Measurements from ENCODE around the gene RPRD1B.
A peak's percentile ranks its signal among the peaks of the same experiment; 100 is the strongest.
"Not testable (repeated sequence)": the region's sequence is repeated elsewhere in the genome, so short reads cannot be mapped to it uniquely, and the experiment has no call there.

The RPRD1B gene

DNA sequence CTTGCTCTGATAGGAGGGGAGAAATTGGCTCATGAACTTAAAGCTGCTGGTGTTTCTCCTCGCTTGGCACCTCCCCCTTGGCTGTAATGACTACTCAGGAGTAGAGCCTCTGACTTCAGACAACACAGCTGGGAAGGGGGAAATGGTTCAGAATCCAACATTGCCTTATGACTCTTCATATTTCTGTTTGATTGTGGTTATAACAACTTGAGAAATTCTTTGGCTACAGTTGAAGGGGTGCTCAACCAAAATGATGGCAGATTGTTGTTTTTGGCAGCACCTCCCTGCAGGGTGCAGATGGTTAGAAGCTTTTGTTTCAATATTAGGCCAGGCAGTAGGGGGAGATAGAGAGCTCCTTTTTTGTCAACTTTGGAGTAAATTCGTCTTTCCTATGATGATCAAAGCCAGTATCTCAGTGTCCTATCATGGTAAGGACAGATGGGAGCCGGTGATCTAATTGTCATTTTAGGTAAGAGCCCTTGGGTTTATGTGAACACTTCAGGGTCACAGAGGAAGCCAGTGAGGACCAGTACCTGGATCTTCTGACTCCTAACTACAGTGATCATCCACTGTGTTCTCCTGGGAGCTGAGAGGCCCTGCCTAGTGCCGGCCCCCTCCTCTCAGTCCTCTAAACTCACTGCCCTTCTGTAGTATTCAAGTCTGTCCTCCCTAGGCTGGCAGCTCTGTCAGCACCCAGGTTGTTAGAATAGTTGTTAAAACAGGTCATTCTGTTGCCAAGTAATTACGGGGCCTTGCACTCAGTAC is 39.9 kb downstream of the RPRD1B start:
- DNase-seq (ENCODE audit: low spot score): peak; percentile 68

DNA sequence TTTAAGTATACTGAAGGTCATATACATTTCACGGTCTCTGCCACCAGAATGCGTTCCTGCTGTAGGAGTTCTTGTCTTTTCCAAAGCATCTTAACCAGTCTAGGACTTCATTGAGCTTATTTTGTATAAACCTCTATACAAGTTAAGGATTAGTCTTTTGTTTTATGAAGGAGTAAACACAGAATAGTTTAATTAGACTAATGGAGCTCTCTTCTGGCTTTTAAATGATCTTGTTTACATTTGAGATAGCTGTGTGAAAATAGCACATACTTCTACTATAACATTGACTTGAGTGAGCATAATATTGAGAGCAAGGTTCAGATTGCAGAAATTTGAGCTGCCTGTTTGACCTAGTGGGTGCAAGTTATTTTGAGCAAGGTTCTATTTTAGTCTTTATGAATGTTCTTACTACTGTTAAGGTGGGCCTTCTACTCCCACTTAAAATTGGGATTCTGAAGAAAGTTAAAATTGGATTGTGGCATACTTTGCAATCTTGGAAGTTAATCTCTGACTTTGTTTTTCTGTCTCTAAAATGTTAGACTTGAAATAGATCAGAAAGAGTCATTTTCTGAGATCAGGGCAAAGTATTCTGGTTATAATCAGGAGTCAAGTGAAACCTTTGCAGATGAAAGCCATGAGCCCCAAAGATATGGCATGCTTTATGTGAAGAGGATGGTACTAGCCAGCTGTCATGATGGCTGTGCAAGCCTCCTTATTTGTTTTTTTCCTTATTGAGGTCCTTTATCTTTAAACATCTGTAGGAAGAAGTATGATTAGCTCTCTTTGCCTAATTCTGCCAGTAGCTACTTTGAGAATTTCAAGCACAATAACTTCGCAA is 41.8 kb downstream of the RPRD1B start:
- no peak for DNase-seq (ENCODE audit: low spot score)

DNA sequence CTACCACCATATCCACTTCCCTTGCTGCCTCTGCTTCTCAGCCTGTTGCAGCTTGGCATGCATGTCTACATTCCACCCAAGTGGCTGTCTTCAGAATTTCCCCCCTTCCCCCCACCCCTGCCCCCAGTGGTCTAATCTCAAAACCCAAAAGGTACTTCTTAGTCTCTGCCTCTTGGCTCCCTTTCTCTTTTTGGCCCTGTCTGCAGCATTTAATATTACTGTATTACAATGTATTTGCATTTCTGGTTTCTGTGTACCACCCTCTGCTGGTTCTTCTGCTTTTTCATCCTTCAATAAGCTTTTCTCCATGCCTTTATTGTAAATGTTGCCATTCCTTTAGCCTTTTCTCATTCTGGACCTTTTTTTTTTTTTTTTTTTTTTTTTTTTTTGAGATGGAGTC is 43.0 kb downstream of the RPRD1B start:
- DNase-seq (ENCODE audit: low spot score): no peak

DNA sequence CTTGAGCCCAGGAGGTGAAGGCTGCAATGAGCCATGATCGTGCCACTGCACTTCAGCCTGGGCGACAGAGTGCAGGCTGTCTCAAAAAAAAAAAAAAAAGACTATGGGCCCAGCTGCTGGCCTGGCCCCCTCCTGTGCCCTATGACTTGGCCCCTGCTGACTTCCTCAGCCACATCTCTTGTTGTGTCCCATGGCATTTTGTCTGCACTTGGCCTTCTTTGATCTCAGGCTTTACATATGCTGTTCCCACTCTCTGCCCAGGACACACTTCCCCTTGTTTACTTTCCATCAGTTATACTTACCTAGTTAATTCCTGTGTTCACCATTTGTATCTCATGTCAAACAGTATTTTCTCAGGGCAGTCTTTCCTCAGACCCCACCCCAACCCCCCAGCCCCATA is 44.5 kb downstream of the RPRD1B start:
- no peak for DNase-seq (ENCODE audit: low spot score)

DNA sequence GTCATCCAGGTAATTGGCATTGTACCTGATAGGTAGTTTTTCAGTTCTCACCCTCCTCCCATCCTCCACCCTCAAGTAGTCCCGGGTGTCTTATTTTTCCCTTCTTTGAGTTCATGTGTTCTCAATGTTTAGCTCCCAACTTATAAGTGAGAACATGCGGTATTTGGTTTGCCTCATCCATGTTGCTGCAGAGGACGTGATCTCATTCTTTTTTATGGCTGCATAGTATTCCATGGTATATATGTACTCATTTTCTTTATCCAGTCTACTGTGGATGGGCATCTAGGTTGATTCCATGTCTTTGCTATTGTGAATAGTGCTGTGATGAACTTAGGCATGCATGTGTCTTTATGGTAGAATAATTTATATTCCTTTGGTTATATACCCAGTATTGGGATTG is 45.8 kb downstream of the RPRD1B start:
- no peak for DNase-seq (ENCODE audit: low spot score)

DNA sequence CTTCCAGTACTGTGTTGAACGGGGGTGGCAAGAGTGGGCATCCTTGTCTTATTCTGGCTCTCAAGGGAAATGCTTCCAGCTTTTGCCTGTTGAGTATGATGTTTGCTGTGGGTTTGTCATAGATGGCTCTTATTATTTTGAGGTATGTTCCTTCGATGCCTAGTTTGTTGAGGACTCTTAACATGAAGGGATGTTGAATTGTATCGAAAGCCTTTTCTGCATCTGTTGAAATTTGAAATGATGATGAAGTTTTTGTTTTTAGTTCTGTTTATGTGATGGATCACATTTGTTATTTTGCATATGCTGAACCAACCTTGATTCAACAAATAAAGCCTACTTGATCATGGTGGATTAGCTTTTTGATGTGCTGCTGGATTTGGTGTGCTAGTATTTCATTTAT is 48.0 kb downstream of the RPRD1B start:
- DNase-seq (ENCODE audit: low spot score): no peak

DNA sequence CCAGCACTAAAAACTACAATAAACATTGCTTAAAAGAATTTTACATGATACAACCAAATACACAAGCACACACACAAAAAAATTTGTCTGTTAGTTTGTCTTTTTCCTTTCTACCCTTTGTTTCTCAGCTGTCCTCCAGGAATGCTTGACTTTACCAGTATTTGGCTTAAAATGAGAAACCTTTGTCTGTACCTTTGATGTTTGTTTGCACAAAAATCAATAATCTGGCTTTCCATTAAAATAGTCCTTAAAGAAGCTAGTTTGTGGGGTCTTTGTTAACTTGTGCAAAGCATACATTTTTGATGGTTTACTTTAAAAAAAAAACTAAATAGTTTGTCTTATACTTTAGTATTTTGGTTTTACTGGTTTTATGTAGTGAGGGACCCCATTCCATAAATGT is 49.3 kb downstream of the RPRD1B start:
- DNase-seq (ENCODE audit: low spot score): no peak

DNA sequence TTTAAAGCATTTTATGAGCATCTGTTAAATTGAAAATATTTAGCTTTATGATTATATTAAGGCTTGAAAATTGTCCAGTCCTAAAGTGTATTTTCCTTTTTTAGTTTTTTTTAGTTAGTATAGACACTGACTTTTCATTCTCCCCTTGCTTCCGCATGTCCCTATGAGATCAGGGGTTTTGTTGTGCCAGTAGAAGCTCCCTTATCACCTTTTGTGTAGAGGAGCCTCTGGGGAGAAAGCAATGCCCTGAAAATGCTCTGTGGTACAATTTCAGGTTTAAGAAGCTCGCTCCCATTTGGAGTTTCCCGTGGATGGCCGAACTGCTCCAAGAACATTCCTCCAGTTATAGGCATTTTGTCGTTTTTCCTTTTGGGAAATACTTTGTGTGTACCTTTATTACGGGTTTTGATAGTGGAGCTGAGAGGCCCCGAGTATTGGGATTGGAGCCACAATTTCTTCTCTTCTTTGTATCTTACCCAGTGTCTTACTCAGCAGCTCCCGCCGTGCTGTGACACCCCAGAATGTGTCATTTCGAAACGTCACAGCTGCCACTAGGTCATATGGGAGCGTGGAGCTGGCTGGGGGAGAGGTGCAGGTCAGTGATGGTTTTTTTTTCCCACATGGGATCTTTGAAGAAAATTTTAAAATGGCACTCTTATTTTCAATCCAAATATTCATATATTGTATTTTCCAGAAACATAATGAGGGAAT is 49.9 kb downstream of the RPRD1B start:
- no peak for DNase-seq (ENCODE audit: low spot score)

DNA sequence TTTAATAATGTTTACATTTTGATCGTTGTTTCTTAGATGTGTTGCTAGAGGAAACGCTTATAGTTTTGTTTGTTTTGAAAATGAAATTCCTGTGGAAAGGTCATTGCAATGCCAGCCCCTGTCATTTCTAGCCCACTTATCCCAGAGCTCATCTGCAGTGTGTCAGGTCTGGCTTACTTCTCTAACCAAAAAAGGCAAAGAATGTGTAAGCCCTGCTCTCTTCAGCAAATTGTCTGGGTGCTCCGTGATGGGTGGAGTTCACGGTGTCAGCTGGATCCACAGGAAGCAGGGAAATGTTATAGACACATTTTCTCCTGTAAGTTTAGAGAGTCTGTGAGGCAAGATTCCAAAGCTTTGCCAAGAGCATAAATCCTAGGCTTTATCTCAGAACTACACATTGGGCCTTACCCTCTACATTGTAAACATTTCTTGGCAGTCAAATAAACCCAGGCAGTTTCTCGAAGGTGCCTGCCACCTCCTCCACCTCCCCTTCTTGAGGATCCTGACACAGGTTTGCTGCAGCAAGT is 50.9 kb downstream of the RPRD1B start:
- no peak for DNase-seq (ENCODE audit: low spot score)

DNA sequence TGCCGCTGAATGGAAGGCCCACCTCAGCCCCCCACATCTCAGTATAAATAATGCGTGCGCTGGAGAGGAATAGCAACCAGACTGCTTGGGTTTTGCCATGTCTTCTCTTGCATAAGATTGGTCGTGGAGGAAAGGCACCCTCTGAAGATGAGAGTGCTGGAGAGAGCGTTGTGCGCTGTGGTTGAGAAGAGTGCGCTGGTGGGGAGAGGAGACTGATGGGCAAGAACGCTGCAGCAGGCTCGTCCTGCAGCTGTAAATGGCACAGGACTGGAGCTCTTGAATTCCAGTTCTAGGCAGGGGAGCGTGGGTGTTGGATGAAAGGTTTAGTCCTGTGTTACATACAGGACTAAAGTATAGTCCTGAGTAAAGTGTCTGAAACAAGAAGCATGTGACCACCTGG is 51.5 kb downstream of the RPRD1B start:
- DNase-seq (ENCODE audit: low spot score): no peak

DNA sequence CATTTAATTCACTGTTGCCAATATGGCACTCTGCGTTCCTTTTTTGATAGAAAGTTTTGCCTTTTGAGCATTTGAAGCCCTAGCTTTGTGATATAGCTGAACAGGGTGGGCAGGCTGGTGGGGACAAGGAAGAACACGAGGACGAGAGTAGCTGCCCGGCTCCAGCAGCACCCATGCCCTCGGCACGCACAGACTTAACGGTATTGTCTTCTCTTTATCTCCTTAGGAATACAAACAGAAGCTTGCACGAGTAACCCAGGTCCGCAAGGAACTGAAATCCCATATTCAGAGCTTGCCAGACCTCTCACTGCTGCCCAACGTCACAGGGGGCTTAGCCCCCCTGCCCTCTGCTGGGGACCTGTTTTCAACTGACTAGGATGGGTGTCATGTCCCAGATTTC is 56.0 kb downstream of the RPRD1B start:
- no peak for DNase-seq (ENCODE audit: low spot score)

DNA sequence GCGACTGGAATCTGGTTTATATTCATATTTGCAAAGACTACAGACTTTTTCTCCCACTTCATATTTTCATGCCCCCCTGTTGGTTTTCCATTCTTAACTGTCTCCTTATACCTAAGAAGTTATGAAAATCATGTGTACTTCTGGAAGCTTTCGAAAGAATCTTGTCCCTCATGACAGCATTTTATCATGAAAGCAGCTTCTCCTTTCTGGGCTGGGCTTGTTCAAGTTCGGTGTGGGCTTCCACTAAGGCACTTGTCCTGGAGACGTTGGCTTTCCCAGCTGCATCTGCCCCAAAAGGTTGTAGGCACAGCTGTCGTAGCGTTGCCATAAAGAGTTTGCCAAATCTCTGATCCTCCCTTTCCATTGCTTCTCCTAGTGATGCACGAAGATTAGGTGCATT is 56.5 kb downstream of the RPRD1B start:
- no peak for DNase-seq (ENCODE audit: low spot score)

DNA sequence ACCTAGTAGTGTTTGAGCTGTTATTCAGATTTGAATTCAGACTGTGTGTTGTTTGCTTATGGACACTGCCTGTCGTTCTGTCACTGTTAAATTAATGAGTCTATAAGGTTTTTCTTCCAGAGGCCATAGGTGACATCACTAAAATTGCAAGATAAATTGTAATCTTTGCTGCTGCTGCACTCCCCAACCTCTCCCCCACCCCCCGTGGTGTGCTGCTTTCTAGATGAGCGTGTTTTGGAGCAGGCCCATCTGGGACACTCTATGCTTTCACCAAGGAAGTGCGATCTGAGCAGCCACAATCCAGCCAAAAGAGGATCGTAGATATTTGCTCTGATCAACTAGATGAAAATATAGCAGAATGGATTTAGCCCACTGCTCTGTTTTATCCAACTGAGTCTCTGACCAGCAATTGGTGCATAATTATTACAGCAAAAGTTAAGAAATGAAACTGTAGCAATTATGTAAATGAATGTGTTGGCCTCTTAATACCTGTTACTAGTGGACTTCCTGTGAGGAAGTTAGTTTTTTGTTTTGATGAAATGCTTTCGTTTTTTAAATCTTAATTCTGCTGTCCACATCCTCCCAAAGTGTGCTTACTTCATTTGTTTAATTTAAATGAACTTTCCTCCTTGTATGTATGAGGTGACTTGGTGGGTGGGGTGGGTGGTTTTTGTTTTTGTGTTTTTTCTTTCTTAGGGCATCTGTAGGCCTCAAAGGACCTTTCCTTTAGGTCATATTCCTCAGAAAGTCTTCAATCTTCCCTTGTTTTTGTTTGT is 58.1 kb downstream of the RPRD1B start:
- DNase-seq (ENCODE audit: low spot score): no peak

DNA sequence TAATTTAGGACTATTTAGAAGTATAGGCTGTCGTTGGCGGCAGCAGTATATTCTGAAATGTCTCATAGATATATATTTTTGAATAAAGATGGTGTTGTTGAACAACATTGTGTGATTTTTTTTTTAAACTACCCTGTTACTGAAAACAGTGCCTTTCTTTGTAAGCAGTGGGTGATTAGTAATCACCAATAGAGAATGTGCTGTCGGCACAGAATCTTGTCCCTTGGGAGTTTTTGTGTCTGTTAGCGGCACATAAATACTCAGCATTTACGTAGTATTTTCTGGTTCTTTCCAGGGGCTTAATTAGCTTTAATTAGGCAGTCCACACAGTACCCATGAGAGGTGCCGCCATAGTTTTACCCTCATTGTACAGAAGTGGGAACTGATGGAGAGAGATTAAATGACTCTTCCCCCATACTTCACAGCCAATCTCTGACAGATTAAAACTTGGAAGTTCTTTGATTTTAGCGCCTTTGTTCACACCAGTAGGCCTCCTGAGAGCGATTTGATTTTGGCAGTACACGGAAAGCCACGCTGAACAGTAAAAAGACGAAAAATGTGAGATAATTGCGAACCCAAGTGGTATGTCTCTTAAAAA is 58.8 kb downstream of the RPRD1B start:
- DNase-seq (ENCODE audit: low spot score): no peak

DNA sequence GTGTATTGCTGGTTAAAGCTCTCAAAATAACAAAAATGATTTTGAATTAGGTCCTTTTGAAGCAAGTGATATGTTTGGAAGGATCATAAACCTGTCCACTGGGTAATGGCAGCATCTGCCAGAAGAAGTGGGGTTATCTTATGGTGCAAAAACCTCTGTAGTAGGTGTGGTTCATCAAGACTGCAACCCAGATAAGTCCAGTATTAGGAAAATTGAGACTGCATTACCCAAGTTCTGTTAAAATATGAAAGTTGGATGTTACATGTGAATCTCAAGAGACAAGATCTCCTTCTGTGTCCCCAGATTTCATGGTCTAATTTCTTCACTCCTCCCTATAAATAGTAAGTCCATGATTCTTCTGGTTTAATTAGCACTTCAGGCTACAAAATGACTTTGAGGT is 59.4 kb downstream of the RPRD1B start:
- DNase-seq (ENCODE audit: low spot score): no peak

DNA sequence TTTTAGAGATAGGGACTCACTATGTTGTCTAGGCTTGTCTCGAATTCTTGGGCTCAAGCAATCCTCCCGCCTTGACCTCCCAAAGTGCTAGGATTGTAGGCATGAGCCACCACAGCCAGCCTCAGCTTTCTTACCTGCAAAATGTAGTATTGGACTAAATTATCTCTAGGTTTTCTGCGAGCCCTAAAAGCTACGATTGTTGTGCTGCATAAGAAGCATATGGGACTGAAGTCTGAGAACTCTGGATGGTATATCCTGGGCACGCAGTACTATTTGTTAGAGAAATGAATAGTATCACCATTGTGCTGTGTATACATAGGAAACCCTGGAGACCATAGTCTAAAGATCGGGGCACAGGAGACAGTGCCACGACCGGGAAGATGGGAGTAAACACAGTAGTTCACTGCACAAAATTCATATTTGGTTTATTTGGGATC is 60.1 kb downstream of the RPRD1B start:
- no peak for DNase-seq (ENCODE audit: low spot score)

DNA sequence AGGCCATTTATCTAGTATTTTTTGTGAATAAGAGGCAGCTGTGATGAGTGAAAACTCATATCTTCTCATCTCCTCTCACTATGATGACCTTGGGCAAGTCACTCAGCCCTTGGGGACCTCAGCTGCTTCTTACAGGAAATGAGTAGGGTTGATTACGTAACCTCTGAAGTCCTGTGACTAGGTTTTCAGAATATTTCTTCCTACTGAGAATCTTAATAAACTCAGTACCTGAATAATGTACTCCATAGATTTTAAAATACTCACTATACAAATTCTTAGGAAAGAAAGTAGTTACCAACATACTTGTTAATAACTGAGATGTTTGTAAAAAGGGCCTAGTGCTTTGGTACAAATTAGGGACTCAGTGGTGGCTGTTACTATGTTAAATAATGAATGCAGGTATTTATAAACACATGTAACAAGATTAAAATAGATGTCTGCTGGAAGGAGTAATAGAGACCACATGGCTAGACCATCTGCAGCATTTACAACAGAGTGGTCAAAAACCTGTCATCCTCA is 60.9 kb downstream of the RPRD1B start:
- peak; percentile 95 for DNase-seq (ENCODE audit: low spot score)

DNA sequence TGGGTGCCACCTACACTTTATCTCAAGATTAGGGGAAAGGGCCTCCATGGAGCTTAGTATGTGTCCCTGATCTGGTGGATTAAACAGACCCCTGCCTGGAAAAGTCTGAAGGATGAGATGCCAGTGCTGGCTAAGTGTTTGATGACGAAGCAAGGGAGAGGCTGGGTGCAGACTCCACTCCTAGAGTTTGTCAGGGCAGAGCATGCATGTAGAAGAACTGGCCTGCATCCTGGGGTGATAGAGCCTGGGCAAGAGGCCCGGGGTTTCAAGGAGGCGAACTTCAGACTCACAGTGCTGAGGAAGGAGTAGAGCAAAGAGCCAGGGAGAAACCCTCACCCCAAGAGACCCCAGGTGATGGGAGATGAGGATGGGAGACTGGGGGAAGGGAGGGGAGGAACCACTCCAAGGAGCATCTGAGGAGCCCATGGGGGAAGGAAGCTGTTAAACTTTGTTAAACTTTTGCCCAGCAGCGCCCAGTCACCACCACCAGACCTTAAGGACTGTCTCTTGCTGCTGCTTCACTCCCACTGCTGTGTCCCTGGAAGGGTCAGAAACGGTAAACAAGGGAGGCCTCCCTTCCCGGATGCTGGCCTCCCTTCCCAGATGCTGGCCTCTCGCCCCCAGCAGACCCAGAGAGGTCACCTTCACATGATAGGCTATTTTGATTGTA is 61.6 kb downstream of the RPRD1B start:
- DNase-seq (ENCODE audit: low spot score): no peak

DNA sequence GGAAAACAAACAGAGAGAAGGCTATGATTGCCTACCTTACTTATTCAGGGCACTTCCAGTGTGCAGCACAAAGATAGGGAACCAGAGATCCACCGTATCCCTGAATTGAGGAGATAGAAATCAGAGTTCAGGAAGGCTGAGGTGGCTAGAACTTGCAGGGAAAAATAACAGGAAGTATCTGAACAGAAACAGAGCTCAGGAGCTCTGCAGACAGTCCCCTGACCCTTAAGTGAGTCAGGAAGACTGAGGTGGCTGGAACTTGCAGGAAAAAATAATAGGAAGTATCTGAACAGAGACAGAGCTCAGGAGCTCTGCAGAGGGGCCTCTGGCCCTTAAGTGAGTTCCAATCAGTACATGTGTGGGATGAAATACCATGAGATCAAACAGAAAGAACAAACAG is 65.4 kb downstream of the RPRD1B start:
- DNase-seq (ENCODE audit: low spot score): no peak

DNA sequence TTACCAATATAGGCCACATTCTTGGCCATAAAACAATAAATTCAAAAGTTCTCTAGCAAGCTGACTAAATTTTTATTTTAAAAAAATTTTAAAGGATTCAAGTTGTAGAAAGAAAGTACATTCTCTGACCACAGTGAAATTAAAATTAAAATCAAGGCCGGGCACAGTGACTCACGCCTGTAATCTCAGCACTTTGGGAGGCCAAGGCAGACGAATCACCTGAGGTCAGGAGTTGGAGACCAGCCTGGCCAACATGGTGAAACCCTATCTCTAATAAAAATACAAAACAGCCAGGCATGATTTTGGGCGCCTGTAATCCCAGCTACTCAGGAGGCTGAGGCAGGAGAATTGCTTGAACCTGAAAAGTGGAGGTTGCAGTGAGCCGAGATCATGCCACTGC is 68.7 kb downstream of the RPRD1B start:
- not testable (repeated sequence) for DNase-seq (ENCODE audit: low spot score)

DNA sequence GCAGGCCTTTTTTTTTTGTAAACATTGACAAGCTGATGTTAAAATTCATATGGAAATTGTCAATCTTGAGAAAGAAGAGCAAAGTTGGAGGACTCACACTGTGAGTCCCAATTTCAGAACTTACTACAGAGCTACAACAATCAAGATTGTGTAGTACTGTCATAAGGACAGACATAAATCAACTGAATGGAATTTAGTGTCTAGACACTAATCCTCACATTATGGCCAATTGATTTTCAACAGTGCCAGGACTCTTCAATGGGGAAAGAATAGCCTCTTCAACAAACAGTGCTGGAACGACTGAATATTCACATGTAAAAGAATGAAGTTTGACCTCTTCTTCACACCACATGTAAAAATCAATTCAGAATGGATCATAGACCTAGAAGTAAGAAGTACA is 70.7 kb downstream of the RPRD1B start:
- DNase-seq (ENCODE audit: low spot score): no peak

Data from RKO (cell line).